IgD-negative memory B cell (primary cell): ENCODE results near the gene HNF4A. TPM values are rescaled to one million over a fixed set of nuclear protein-coding genes. Genes with fewer than 3 reads are reported as not detected.

Experiments used
- H3K27ac Mint-ChIP-seq, 3 donors: one replicate each; pipeline ENCODE4 v1.8.0; 2020 to 2022; ENCODE audit warnings: mild to moderate bottlenecking in 3 of 3, mixed read lengths in 3 of 3, moderate library complexity in 1 of 3
- H3K27me3 Mint-ChIP-seq: one replicate; pipeline ENCODE4 v1.8.0; 2021; ENCODE audit warnings: mixed read lengths
- H3K36me3 Mint-ChIP-seq: one replicate; pipeline ENCODE4 v1.8.0; 2020; ENCODE audit warnings: mild to moderate bottlenecking, mixed read lengths
- H3K4me1 Mint-ChIP-seq, 3 donors: one replicate each; pipeline ENCODE4 v1.8.0; 2020 to 2022; ENCODE audit warnings: mixed read lengths in 3 of 3, mild to moderate bottlenecking in 1 of 3
- H3K4me3 Mint-ChIP-seq, 4 donors: one replicate each; pipeline ENCODE4 v1.8.0; 2020 to 2022; ENCODE audit warnings: mild to moderate bottlenecking in 4 of 4, mixed read lengths in 4 of 4, moderate library complexity in 3 of 4
- H3K9me3 Mint-ChIP-seq, 3 donors: one replicate each; pipeline ENCODE4 v1.8.0; 2020 to 2021; ENCODE audit warnings: mixed read lengths in 3 of 3, mild to moderate bottlenecking in 1 of 3
- polyA plus RNA-seq: library from polyadenylated mRNA; unstranded; fragments of 300-500 nt; fragmentation: Illumina TruSeq; gene quantifications from one replicate; pipeline ENCODE4 v1.2.3, GENCODE V29; 2021

Gene HNF4A
- polyA plus RNA-seq, 1 donor from 2014 or later: not detected

- Mint-ChIP-seq H3K4me3 (no peak overlapping the region), H3K4me1 (no peaks in the 10 kb centered on the region), H3K27ac (no peak overlapping the region), H3K27me3 (peaks cover 11% of the 10 kb centered on the region), H3K9me3 (no peaks in the 10 kb centered on the region), H3K36me3 (no peaks in the 10 kb centered on the region)
Observed at GRCh38 chr20:44414808-44415207, 59.3 kb downstream of the HNF4A start.

GRCh38 chr20:44415833-44416715 is 60.6 kb downstream of the HNF4A start:
- H3K4me1 Mint-ChIP-seq: no peaks in the 10 kb centered on the region
- H3K27ac Mint-ChIP-seq: no peak overlapping the region
- no peaks in the 10 kb centered on the region for H3K36me3 Mint-ChIP-seq

DNA sequence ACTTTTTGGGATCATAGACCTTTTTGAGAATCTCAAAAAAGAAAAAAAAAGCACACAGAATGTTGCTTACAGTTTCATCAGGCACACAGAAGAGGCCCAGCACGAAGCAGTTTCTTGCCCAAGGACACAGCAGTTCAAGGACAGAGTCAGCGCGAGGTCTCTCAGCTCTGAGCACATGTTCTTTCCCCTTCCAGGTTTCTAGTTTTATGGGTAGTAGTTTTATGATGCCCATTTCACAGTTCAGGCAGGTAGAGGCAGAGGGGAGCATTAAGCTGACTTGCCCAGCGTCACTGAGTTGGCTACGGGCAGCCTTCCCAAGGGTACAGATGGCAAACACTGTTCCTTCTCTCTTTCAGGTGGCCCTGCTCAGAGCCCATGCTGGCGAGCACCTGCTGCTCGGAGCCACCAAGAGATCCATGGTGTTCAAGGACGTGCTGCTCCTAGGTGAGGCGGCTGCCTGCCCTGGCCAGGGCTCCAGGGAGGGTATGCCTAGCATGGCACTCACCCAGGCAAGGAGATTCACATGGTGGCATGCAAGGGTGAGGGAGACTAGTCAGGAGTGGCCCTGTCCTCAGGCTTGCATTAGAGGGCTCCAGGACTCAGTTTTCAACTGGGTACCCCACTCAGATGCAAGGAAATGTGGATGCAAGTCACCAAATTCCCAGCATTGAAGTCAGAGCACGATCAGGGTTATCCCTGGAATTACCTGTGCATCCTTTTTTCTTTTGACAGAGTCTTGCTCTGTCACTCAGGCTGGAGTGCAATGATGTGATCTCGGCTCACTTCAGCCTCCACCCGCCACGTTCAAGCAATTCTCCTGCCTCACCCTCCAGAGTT is 62.8 kb downstream of the HNF4A start:
- H3K4me3 Mint-ChIP-seq: no peak overlapping the region

More at GRCh38 chr20:44415833-44416715, 60.6 kb downstream of the HNF4A start:
- no peaks in the 10 kb centered on the region for H3K9me3 Mint-ChIP-seq
- H3K27me3 Mint-ChIP-seq: peaks cover 14% of the 10 kb centered on the region
- H3K4me3 Mint-ChIP-seq: no peak overlapping the region

GRCh38 chr20:44419131-44419844 is 63.8 kb downstream of the HNF4A start:
- Mint-ChIP-seq H3K4me3 (no peak overlapping the region), H3K27me3 (peaks cover 8% of the 10 kb centered on the region), H3K27ac (no peak overlapping the region), H3K9me3 (no peaks in the 10 kb centered on the region), H3K36me3 (no peaks in the 10 kb centered on the region), H3K4me1 (no peaks in the 10 kb centered on the region)

More for the DNA sequence above, 62.8 kb downstream of the HNF4A start:
- H3K4me1 Mint-ChIP-seq: no peaks in the 10 kb centered on the region
- H3K36me3 Mint-ChIP-seq: no peaks in the 10 kb centered on the region
- no peaks in the 10 kb centered on the region for H3K9me3 Mint-ChIP-seq
- H3K27ac Mint-ChIP-seq: no peak overlapping the region
- H3K27me3 Mint-ChIP-seq: peaks cover 7% of the 10 kb centered on the region

DNA sequence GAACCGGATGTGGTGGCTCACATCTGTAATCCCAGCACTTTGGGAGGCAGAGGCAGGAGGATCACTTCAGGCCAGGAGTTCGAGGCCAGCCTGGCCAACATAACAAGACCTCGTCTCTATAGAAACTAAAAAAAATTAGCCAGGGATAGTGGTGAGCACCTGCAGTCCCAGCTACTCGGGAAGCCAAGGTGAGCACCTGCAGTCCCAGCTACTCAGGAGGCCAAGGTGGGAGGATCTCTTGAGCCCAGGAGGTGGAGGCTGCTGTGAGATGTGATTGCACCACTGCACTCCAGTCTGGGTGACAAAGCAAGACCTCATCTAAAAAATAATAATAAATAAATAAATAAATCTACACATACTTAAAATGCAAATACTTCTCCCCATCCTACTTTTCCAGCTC is 65.0 kb downstream of the HNF4A start:
- Mint-ChIP-seq H3K4me1 (no peaks in the 10 kb centered on the region), H3K27me3 (peaks cover 8% of the 10 kb centered on the region), H3K9me3 (no peaks in the 10 kb centered on the region), H3K4me3 (no peak overlapping the region), H3K27ac (no peak overlapping the region), H3K36me3 (no peaks in the 10 kb centered on the region)

- Mint-ChIP-seq H3K9me3 (no peaks in the 10 kb centered on the region), H3K36me3 (no peaks in the 10 kb centered on the region), H3K27ac (no peak overlapping the region), H3K27me3 (peaks cover 8% of the 10 kb centered on the region), H3K4me3 (no peak overlapping the region), H3K4me1 (no peaks in the 10 kb centered on the region)
Observed at GRCh38 chr20:44422083-44422482, 66.6 kb downstream of the HNF4A start.

- no peaks in the 10 kb centered on the region for H3K36me3 Mint-ChIP-seq
- no peak overlapping the region for H3K27ac Mint-ChIP-seq
- peaks cover 0 to 3% (median 0%) of the 10 kb centered on the region in 3 donors for H3K9me3 Mint-ChIP-seq
- no peaks in the 10 kb centered on the region for H3K4me1 Mint-ChIP-seq
- H3K4me3 Mint-ChIP-seq: no peak overlapping the region
- peaks cover 8% of the 10 kb centered on the region for H3K27me3 Mint-ChIP-seq
Observed at GRCh38 chr20:44423480-44423879, 68.0 kb downstream of the HNF4A start.

GRCh38 chr20:44424039-44424495 is 68.6 kb downstream of the HNF4A start:
- H3K36me3 Mint-ChIP-seq: no peaks in the 10 kb centered on the region
- H3K27me3 Mint-ChIP-seq: peaks cover 8% of the 10 kb centered on the region
- H3K4me1 Mint-ChIP-seq: no peaks in the 10 kb centered on the region
- no peak overlapping the region for H3K27ac Mint-ChIP-seq
- peaks cover 0 to 4% (median 0%) of the 10 kb centered on the region in 3 donors for H3K9me3 Mint-ChIP-seq
- H3K4me3 Mint-ChIP-seq: no peak overlapping the region

- Mint-ChIP-seq H3K4me1 (no peaks in the 10 kb centered on the region), H3K36me3 (no peaks in the 10 kb centered on the region), H3K27me3 (peaks cover 4% of the 10 kb centered on the region), H3K4me3 (no peak overlapping the region), H3K9me3 (peaks cover 0 to 4% (median 0%) of the 10 kb centered on the region in 3 donors), H3K27ac (no peak overlapping the region)
Observed at GRCh38 chr20:44425923-44426322, 70.4 kb downstream of the HNF4A start.

DNA sequence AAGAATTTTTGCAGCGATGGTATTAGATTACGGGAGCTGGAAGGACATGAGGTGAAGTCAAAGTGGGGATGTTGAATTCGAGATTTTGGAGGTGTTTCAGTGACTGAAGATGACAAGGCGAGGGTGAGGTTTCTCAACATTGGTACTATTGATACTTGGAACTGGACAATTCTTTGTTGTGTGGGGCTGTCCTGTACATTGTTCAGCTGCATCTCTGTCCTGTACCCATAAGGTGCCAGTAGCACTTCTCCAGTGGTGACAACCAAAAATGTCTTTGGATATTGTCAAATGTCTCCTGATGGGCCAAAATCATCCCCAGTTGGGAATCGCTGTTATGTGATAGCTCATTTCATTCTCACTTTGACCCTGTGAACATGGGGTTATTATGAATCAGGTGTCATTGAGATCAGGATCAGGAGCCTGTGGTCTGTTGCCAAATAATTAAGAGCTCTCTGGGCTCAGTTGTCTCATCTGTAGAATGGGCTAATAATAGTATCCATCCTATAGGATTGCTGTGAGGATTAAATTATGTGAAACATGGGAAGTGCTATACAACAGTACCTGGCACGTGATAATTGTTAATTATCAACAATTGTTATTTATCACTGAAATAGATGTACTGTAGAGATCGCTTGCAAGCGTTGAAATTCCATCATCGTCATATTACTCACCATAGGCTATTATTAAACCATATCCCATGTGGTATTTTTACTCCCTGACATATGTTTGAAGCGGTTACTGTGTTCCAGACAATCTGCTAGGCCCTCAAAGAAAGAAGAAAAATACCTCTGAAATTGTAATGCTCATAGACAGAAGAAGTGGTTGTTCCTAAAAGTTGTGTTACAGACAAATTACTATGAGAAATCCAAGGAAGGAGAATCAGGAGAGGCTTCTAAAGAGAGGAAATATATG is 71.6 kb downstream of the HNF4A start:
- H3K9me3 Mint-ChIP-seq: peaks cover 0 to 4% (median 0%) of the 10 kb centered on the region in 3 donors
- no peak overlapping the region for H3K27ac Mint-ChIP-seq
- H3K36me3 Mint-ChIP-seq: no peaks in the 10 kb centered on the region
- H3K4me3 Mint-ChIP-seq: no peak overlapping the region
- H3K27me3 Mint-ChIP-seq: peaks cover 6% of the 10 kb centered on the region
- no peaks in the 10 kb centered on the region for H3K4me1 Mint-ChIP-seq

DNA sequence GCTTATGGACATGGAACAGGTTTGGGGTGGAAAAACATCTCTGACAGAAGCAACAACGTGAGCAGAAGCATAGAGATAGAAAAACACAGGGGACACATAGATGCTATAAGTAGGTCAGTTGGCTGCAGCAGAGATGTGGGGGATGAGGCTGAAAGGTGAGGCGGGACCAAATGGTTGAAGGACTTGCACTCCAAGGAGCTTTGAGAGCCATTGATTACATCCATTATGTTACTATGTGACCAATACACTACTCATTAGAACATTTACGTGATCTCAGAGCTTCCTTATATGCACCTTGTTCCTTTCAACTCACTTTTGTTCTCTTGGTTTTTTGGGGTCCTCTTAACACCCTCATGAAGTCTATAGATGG is 72.3 kb downstream of the HNF4A start:
- Mint-ChIP-seq H3K27ac (no peak overlapping the region), H3K36me3 (no peaks in the 10 kb centered on the region), H3K4me1 (no peaks in the 10 kb centered on the region), H3K4me3 (no peak overlapping the region), H3K9me3 (peaks cover 0 to 4% (median 0%) of the 10 kb centered on the region in 3 donors), H3K27me3 (peaks cover 6% of the 10 kb centered on the region)

DNA sequence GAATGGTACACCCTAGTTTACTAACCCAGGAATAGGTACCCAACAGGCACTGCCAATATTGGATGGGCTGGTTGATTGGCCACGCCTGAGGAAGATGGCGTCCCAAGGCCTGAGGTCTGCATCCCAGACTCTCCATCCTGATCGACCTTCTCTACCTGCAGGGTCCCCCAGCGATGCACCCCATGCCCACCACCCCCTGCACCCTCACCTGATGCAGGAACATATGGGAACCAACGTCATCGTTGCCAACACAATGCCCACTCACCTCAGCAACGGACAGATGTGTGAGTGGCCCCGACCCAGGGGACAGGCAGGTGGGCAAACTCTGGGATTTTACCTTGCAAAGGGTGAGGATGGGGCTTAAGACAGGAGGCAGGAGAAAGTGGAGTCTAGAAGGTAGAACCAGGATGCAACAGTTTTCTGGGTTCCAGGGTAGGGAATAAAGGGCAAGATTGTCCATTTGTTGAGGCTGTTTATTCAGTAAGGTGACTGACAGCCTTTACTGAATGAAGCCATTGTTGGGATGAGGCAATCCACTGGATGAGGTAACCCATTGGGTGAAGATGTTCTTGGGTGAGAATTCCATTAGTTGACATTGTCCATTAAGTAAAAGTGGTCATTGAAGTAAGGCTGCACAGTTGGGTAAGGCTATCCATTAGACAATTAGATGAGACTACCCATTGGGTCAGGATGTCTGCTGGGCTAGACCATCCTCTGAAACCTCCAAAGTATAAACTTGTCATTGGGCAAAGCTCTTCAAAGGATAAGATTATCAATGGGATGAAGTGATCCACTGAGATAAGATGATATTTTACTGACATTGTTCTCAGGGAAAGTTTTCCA is 72.9 kb downstream of the HNF4A start:
- Mint-ChIP-seq H3K4me1 (no peaks in the 10 kb centered on the region), H3K36me3 (no peaks in the 10 kb centered on the region), H3K4me3 (no peak overlapping the region), H3K9me3 (peaks cover 0 to 4% (median 0%) of the 10 kb centered on the region in 3 donors), H3K27ac (no peak overlapping the region), H3K27me3 (peaks cover 3% of the 10 kb centered on the region)

GRCh38 chr20:44429017-44429339 is 73.5 kb downstream of the HNF4A start:
- Mint-ChIP-seq H3K4me3 (no peak overlapping the region), H3K9me3 (peaks cover 0 to 4% (median 0%) of the 10 kb centered on the region in 3 donors), H3K4me1 (no peaks in the 10 kb centered on the region), H3K36me3 (no peaks in the 10 kb centered on the region), H3K27me3 (peaks cover 3% of the 10 kb centered on the region), H3K27ac (no peak overlapping the region)
